Adrenal gland (tissue), 5 donors: ENCODE measurements around the gene THEM5.

Experiments
- POLR2A ChIP-seq, 2 donors: fragments of 450-650 bp; IDR thresholded peaks; one replicate each; pipeline ENCODE4 v1.6.1; 2017; ENCODE audit warnings: antibody characterized with exemption in 2 of 2, mild to moderate bottlenecking in 2 of 2, moderate library complexity in 1 of 2
- TF ChIP-seq, protein P1 (sequence below), 6 experiments: fragments of 450-650 bp in 4 of 6; fragments of 200-600 bp in 2 of 6; sonication (generic) in 1 of 6; IDR thresholded peaks; 1 replicate in 5 of 6; 2 replicates in 1 of 6; pipeline versions ENCODE4 v1.5.1 to v1.8.0; 2016 to 2021; ENCODE audit warnings: antibody characterized with exemption in 6 of 6, mild to moderate bottlenecking in 2 of 6, moderate library complexity in 1 of 6
- donor health status: DM: no; HTN: no; CAD: no.

DNA sequence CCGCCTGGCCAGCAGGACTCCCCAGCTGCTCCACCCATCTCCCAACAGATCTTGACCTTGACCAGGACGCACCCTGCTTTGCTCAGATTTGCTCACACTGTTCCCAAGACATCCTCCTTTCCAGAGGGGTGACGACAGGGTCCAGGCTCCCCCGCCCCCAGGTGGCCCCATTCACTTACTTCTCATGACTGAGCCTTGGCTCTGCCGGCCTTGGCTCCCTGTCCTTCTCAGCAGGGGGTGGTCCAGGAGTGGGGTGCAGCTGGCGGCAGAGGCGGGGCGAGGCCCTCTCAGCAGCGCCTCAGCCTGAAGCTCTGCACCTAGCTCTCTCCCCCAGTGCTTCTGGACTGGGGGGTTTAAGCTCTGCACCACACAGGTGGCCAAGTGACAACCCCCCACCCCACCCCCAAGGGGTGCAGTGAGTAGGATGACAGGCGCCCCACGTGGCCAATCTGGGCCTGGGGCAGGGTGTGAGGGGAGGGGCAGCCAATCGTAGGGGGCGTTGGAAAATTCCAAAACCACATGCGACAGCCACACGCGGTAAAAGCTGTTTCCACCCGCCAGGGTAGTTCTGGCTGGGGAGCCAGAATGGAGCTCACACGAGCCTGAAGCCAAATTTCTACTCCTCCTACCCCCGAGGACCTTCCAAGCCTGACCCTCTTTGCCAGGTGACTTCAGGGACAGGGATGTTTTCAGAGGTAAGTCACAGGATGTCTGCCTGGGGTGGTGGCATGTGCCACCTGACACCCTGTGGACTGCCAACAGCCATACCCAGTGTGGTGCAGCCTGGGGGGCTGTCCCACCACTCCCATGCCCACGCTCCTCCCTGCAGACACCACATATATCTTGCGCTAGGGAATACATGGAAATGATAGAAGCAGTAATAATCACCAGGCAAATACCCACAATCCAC, 27.5 kb downstream of the THEM5 start:
- TF ChIP-seq, protein P1, sequence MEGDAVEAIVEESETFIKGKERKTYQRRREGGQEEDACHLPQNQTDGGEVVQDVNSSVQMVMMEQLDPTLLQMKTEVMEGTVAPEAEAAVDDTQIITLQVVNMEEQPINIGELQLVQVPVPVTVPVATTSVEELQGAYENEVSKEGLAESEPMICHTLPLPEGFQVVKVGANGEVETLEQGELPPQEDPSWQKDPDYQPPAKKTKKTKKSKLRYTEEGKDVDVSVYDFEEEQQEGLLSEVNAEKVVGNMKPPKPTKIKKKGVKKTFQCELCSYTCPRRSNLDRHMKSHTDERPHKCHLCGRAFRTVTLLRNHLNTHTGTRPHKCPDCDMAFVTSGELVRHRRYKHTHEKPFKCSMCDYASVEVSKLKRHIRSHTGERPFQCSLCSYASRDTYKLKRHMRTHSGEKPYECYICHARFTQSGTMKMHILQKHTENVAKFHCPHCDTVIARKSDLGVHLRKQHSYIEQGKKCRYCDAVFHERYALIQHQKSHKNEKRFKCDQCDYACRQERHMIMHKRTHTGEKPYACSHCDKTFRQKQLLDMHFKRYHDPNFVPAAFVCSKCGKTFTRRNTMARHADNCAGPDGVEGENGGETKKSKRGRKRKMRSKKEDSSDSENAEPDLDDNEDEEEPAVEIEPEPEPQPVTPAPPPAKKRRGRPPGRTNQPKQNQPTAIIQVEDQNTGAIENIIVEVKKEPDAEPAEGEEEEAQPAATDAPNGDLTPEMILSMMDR (IDR thresholded peaks at IDR 0.05), result no peak
- no peak for TF ChIP-seq POLR2A (IDR thresholded peaks at IDR 0.05)
